GM21528 (cell line): Measurements from ENCODE around the gene FAM228A.
A peak's percentile ranks its signal among the peaks of the same experiment; 100 is the strongest.
"Not testable (repeated sequence)": the region's sequence is repeated elsewhere in the genome, so short reads cannot be mapped to it uniquely, and the experiment has no call there.

ENCODE experiments used
- ATAC-seq: cut with Tn5 transposase; IDR thresholded peaks from one replicate; pipeline ENCODE4 v1.9.1; 2021; ENCODE audit warnings: mild to moderate bottlenecking, moderate library complexity; ENCODE audit not compliant: unreplicated experiment, low FRiP score

Gene FAM228A

DNA sequence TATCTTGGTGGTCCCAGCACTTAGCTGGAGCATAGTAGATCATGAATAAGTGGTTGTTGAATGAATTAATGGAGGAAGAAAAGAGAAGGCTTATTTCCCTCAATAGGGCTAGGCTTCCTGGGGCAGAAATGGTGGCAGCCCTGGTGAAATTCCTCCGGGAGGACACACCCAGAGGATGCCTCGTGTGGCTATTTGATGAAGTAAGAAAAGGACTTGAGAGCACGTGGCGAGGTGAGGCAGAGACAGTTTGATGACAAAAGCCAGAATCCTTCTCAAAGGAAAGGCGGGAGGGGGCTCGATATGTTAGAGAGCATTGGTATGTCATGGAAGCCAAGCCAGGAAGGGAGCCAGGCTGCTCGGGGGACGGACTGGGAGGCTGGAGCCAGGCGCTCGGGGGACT is 14.7 kb downstream of the FAM228A start:
- ATAC-seq = no peak

DNA sequence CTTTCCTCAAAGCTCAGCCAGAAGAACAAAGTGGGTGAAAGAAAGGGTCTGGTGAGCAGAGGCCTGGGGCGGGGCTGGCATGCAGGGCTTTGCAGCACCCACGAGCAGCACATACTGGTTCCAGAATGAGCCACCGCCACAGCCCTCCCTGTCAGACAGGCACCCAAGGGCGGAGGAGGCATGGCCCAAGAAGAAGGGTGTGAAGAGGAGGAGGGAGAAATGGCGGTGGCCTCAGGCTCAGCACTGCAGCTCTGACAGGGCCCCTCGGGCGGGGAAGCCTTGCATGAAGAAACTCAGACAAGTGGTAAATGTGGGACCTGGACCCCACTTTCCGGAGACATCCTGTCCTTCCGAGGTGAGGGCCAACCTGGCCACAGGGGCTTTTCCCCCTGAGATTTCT is 15.7 kb downstream of the FAM228A start:
- ATAC-seq = no peak

DNA sequence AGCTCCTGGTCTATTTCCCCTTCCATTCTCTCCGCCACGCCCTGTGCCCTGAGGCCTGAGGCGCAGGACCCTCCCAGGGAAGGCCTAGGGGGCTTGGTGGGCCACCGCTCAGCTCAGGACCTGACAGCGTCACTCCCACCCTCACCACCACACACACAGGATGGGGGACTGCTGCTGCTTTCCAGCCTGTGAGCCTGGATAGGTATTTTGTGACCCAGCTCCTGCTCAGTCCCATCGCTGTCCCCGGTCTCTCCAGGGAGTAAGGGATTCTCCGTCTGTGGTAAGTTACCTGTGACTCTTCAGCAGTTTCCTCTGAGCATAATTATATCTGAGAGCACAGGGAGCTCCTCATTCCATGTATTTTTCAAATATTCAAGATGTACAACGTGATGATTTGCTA is 16.3 kb downstream of the FAM228A start:
- no peak for ATAC-seq

DNA sequence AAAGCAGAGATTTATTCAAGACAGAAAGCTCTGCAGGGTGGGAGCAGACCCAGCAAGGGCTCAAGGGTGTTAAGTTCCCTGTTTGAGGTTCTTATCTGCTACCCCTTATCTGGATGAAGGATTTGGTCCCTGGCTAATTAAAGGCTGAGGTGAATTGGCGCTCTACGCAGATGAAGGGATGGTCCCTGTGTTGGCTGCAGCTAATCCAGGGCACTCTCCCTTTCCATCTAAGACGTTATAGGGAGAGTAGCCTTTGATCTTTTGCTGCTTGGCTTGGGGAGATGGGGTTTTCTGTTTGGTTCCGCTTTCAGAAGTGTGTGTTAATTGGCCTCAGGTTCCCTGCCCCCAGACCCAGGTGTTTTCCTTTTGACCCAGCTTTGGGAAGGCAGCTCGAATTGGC is 17.0 kb downstream of the FAM228A start:
- no peak for ATAC-seq

DNA sequence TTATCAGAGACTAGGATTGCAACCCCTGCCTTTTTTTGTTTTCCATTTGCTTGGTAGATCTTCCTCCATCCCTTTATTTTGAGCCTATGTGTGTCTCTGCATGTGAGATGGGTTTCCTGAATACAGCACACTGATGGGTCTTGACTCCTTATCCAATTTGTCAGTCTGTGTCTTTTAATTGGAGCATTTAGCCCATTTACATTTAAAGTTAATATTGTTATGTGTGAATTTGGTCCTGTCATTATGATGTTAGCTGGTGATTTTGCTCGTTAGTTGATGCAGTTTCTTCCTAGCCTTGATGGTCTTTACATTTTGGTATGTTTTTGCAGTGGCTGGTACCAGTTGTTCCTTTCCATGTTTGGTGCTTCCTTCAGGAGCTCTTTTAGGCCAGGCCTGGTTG is 22.4 kb downstream of the FAM228A start:
- not testable (repeated sequence) for ATAC-seq

DNA sequence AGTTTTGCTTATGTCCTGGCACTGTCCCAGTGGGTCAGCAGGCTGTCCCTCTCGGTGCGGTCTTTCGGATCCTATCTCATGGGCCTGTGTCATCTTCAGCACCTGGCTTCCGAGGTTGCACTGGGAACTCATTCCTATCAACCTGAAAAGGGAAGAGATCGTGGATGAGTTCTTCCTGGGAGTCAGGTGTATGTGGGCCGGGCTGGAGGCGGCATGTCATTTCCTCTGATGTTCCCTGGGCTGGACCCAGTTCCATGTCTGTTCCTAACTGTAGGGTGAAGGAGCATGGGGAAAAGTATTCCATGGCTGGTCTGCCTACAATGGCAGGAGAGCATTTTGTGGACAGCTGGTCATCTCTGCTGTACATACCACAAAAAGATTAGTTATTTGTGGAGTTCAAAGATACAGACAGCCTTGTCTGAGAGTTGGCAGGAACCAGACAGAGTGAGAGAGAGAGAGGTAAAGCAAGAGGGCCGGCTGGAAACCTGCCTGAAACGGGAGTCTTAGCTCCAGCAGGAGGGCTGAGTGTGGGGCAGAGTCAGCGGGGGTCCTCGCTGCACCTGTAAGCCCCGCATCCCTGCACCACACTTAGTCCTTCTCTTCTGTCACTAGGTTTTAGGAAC is 25.2 kb downstream of the FAM228A start:
- no peak for ATAC-seq

DNA sequence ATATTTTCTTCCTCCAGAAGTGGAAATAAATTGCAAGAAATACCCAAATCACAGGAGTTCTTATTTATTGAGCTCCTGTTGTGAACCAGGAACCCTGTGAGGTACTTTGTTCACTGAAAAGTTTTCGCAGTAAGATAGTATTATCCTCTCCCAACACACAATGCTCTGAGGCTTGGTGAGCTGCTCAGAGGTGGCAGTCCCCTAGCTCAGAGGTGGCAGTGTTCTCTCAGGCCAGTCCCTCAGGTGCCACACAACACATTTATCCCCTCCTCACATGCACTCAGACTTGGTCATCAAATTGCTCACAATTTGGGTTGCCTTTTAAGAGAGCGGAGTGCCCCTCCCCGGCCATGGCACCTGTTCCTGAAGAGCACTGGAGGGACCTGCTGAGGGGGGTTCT is 25.9 kb downstream of the FAM228A start:
- no peak for ATAC-seq

DNA sequence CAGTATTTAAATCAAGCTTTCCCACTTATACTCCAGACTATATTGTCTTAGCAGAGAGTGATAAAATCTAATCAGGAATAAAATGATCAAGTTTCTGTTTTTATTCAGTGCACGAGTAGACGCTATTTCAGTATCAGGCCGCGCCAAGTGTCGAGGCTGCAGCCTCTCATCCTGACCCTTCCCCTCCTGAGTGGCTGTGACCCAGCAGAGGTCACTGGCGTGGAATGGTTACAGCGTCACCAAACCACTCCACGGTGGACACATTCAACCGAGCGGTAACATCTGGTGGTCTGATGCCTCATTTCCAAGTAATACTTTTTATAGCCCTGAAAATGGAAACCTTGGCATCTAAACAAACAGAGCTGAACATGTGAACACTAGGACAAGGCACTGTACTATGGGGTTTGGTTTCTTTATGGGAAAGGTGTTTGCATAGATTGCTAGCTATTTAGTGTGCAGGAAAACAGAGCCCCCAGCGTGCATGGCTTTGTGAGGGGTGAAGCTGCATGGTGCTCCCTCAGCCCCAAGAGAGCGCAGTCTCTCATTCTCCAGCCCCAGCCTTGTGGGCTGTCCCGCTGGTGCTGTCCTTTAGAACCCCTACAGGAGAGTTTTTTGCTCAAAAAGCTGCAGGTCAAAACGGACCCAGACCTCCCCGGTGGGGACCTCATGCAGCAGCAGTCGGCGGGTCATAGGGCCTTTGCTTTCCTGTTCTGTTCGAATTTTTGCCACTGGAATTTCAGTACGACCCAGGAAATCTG is 28.4 kb downstream of the FAM228A start:
- no peak for ATAC-seq

DNA sequence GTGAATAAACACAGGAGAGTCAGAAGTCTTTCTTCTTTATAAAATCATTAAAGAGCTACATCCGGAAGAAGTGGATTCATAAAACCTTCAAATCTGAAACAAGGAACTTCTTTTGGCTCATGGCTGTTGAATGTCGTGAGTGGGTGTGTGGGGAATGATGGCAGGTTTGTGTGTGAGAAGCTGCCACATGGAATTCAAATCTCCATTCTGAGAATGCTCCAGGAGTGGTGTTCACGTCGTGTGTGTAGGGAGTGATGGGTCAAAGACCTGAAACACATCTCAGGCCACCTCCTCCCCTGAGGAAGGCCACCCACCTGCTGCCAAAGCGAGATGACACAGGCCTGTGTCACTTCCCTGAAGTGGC is 28.9 kb downstream of the FAM228A start:
- ATAC-seq = no peak

DNA sequence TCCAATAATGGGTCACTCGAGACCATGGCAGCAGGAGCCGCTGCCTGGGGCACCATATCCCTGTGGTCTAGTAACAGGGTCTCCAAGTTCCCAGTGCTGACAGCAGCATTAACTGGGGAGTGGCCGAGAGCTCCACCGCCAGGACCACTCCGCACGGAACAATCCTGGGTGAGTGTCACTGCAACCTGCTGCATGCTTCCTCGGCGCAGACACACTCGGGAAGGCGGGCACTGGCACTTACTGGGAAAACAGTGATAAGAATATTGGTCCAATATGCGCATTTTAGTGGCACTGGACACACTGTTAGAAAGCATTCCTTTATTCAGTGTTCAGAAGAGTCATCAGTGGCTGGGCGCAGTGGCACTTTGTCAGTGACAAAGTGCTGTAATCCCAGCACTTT is 29.7 kb downstream of the FAM228A start:
- no peak for ATAC-seq

DNA sequence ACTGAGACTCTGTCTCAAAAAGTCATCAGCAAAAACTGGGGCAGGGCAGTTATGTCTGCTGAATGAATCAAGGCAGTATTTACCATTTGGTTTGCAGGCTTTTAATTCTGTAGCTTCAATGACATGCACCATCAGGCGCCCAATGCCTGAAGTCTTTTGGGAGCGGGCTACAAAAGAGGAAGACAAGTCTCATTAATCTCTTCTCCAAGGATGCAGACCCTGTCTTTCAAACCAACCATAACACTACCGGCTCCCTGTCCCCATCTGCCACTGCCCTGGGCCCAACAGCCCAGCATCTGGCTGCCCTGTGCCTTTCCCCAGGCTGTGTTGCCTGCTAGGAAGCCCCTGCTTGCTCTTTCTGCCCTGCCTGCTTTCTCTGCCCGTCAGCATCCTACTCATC is 30.3 kb downstream of the FAM228A start:
- ATAC-seq = no peak

DNA sequence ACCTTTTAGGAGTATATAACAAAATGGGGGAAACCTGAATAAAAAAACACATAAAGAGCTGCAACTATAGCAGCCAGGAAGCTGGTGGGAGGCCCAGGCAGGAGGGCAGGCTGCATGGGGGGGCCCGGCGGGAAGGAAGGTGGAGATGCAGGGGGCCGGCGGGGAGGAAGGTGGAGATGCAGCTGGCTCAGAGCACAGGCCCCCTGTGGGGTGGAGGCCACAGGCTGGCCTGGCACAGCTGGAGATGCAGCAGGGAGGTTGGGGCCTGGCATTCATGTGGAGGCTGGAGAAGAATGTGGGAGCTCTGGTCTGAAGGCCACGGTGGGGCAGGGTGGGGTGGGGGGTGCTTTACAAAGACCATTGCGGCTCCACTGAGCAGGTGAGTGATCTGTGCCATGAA is 31.4 kb downstream of the FAM228A start:
- no peak for ATAC-seq

DNA sequence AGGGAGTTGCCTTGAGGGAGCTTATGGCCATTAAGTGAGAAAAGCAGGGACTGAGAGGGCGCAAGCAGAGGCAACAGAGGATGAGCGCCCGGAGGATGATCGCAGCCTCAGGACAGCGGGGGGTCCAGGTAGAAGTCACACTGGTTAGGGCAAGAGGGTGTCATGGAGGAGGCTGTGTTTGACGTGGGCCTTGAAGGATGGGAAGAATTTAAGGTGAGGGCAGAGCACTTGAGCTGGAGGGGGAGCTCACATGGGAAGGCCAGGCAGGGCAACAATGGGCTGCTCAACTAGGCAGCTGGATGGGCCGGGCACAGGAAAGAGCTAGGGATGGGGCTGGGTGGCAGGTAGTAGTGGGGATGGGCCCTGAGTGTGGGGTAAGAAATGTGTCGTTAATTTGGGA is 31.9 kb downstream of the FAM228A start:
- no peak for ATAC-seq

DNA sequence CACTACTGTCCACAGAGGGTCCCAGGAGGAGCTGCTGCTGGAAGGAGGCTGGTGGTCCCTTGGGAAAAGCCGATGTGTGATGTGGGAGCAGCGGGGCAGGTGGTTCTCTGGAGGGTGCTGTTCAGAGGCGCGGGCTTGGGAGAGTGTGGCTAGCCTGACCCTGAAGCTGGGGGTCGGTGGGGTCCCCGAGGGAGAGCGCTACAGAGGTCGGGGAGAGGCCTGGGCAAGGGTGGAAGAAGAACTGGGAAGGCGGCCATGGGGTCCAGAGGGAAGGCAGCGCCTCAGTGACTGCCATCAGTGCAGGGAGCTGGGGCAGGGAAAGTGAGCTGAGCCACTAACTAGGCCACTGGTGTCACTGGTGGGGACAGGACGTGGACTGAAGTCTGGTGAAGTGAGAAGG is 32.5 kb downstream of the FAM228A start:
- ATAC-seq = no peak

DNA sequence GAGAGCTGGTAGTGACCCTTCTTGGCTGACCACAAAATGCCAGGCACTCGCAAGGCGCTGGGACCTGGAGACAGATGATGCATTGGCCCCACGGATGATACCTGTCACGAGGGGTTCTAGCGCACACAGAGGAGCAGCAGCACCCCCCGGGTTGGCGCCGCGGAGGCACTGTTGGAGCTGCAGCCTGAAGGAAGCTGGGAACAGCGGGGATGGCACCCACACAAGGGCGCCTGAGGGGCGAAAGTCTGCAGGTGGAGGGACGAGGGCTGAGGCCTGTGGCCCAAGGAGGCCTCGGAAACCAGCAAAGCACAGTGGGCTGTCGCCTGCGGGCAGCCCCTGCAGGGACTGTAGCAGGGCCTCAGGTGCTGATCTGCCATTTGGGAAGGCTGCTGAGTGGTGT is 33.6 kb downstream of the FAM228A start:
- no peak for ATAC-seq

DNA sequence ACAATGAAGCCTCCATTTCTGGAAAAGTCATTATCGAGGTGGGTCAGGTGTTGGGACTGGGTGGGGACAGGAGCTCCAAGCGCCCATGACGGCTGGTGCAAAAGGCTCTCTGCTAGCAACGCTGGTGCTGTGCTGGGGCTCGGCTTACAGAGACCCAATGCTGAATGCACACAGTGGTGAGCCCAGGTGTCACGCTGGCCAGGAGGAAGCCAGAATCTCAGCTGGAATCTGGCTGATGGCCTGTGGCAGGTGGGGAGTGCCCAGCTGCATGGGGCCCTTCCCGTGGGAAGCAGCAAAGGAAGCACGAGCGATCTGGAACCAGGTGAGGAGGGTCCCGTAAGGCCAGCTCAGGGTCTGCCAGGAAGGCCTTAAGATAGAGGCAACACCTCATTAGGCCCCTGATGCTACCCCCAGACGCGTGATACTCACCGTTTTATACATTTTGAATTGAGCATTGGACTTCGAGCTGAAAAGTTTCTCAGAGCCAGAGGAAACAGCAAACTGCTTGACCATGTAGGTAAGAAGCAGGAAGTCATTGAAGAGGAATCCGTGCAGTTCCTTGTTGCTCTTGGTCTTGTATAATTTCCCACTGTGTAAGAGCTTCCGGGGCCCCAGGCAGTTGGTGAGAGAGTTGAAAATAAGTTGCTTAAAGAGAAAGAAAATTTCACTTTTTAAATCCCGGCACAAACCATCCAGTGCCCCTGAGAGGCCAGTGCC is 34.7 kb downstream of the FAM228A start:
- no peak for ATAC-seq

DNA sequence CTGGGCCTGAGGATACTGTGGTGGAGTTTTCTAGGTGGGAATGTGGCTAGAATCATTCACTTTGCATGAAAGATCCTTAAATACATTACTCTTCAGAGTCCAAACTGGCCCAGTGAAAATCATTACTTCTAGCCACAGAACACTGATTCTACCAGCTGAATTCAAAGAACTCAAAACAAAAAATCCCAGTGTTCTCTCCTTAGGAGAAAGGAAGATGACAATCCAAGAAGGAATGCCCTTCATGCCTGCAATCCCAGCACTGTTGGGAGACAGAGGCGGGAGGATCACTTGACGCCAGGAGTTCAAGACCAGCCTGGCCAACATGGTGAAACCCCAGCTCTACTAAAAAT is 35.2 kb downstream of the FAM228A start:
- ATAC-seq = no peak

DNA sequence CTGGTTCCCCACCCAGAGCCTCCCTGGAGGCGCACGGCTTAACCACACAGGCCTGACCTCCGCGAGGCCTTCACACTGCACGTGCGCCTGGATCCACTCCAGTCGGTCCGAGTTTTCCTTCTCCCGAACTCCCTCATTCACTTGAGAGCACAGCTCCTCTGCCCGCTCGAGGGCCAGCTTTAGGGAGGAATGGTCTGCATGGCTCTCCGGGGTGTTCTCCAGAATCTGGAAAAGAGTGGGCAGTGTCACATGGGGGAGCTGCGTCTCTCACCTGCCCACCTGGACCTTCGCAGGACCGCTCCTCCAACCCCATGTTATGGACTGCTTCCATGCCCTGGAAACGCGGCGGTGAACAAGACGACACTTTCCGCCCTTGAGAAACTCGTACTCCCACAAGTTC is 35.9 kb downstream of the FAM228A start:
- ATAC-seq = no peak

DNA sequence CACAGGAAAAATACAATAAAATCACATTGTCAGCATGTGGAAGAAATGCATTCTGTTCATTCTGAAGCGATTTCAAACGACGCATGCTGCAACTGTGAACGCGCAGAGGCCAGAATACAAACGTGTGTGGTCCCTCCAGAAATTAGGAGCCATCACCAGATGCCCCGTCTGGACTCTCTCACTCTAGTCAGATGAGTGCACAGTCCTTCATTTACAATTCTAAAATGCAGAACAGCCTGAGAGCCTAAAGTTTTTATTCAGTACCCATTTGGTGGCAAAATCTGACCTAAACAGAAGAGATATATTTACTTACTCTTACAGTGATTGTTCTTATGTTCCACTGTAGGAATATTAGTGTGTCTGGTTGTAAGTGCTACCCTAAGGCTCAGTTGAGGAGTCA is 36.6 kb downstream of the FAM228A start:
- no peak for ATAC-seq

DNA sequence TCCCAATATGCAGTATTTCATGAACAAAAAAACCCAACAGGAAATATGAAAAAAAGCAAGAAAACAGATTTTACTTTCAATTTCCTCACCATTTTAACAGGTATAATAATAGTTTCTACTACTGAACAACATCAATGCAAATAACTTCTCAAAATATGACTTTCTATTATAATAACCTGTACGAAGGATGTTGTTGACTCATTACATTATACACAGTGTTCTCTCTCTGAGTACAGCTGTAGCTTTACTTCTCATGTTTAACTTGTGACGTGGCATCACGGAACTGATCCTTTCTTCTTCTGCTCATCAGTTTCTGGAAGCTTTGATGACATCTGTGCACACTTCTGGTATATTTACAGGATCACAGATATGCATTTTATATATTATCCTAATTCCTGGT is 40.0 kb downstream of the FAM228A start:
- ATAC-seq = peak; percentile 87

DNA sequence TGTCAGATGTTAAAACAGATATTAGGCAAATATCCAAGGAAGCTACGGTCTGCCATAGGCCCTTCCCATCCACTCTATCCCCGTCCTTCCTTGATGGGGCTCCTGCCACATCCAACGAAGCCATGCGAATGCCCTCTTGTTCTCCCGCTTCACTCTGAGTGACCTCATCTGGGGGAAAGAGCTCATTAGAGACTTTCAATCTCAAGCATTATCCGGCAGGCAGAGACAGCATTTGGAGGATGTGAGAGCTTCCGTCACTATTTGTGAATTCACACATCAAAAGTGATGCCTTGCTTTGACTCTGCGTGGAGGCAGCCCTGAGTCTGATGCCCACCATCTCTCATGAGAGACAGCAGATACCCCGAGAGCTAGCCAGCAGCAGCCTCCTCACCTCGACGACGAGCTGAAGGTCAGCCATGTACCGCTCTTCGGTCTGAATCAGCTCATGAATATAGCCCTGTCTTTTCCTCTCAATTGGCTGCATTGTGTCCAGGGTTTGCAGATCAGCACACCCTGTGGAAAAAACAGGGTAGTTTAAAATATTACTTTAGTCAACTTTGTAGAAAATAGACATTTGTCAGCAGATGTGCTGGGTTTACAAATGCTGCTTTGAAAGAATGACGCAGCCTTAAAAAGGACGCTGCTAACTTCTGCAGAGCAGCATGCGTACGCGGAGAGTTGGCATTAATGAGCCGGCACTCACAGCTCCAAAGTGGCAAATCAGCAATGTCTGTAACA is 45.9 kb downstream of the FAM228A start:
- no peak for ATAC-seq
